Measurements from ENCODE around the gene CCDC9B. TPM values are rescaled to one million over a fixed set of nuclear protein-coding genes. Genes with fewer than 3 reads are reported as not detected.

CCDC9B gene
- polyA plus RNA-seq, 1 donor: 7.2 TPM

DNA sequence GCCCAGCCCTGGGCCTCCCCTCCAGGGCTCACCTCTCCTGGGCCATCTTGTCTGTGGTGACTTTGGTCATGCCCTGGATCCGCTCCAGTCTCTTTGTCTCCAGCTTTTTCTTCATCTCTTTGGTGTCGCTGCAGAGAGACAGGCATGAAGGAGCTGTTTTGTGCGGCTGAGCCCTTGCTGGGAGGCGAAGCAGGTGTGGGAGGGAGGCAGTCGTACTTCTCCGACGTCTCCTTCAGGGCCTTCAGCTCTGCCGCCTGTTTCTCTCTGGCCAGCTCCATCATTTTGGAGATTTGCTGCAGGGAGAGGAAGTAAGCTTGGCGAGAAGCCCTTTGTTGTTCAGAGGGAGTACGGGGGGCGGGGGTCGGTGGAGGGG is 50.2 kb downstream of the CCDC9B start:
- Histone ChIP-seq H3K36me3 (ENCODE audit: control insufficient read depth, insufficient read depth, low read length) (no peaks in the 10 kb centered on the region), H3K9me3 (ENCODE audit: control insufficient read depth, low read depth, low read length) (no peaks in the 10 kb centered on the region), H3K4me1 (ENCODE audit: control insufficient read depth, insufficient read depth, low read length) (peaks cover 3% of the 10 kb centered on the region), H3K4me3 (ENCODE audit: low read length) (no peak overlapping the region), H3K27ac (ENCODE audit: low read length) (no peak overlapping the region), H3K27me3 (ENCODE audit: control insufficient read depth, insufficient read depth, low read length) (peaks cover 50% of the 10 kb centered on the region)
- no CpG with 5 or more reads among the region's 12 CpGs for WGBS (ENCODE audit: insufficient coverage, low lambda C conversion rate)
- DNase-seq: no peak

GRCh38 chr15:40289140-40289775 is 51.5 kb downstream of the CCDC9B start:
- no peak for DNase-seq
- Histone ChIP-seq H3K27me3 (ENCODE audit: control insufficient read depth, insufficient read depth, low read length) (peaks cover 61% of the 10 kb centered on the region), H3K27ac (ENCODE audit: low read length) (no peak overlapping the region), H3K4me1 (ENCODE audit: control insufficient read depth, insufficient read depth, low read length) (peaks cover 3% of the 10 kb centered on the region), H3K9me3 (ENCODE audit: control insufficient read depth, low read depth, low read length) (no peaks in the 10 kb centered on the region), H3K4me3 (ENCODE audit: low read length) (no peak overlapping the region), H3K36me3 (ENCODE audit: control insufficient read depth, insufficient read depth, low read length) (no peaks in the 10 kb centered on the region)
- no CpG with 5 or more reads among the region's 6 CpGs for WGBS (ENCODE audit: insufficient coverage, low lambda C conversion rate)

DNA sequence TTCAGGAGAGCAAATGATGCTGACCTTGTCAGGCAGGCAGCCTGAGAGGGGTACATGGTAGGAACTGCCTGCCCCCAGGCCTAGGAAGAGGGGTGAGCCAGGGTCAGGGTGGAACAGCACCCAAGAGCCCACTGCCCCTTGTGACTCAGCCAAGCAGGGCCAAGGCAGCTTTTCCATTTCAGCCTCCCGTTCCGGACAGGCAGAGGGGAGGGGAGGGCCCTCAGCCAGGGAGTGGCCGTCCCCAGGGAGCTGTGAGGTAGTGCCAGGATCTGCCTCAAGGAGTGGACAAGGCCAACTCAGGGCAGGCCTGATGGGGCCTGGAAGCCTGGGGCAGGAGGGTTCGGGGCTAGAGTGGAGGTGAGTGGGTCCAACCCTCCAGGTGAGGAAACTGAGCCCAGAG is 52.8 kb downstream of the CCDC9B start:
- Histone ChIP-seq H3K4me3 (ENCODE audit: low read length) (no peak overlapping the region), H3K9me3 (ENCODE audit: control insufficient read depth, low read depth, low read length) (peaks cover 6% of the 10 kb centered on the region), H3K36me3 (ENCODE audit: control insufficient read depth, insufficient read depth, low read length) (no peaks in the 10 kb centered on the region), H3K27ac (ENCODE audit: low read length) (no peak overlapping the region), H3K4me1 (ENCODE audit: control insufficient read depth, insufficient read depth, low read length) (peaks cover 15% of the 10 kb centered on the region), H3K27me3 (ENCODE audit: control insufficient read depth, insufficient read depth, low read length) (peaks cover 66% of the 10 kb centered on the region)
- WGBS (ENCODE audit: insufficient coverage, low lambda C conversion rate): no CpG with 5 or more reads among the region's 4 CpGs
- DNase-seq: no peak

GRCh38 chr15:40287505-40287904 is 53.2 kb downstream of the CCDC9B start:
- peaks cover 7% of the 10 kb centered on the region for H3K9me3 ChIP-seq (ENCODE audit: control insufficient read depth, low read depth, low read length)
- peaks cover 66% of the 10 kb centered on the region for H3K27me3 ChIP-seq (ENCODE audit: control insufficient read depth, insufficient read depth, low read length)
- no peak overlapping the region for H3K4me3 ChIP-seq (ENCODE audit: low read length)
- H3K27ac ChIP-seq (ENCODE audit: low read length): no peak overlapping the region
- H3K36me3 ChIP-seq (ENCODE audit: control insufficient read depth, insufficient read depth, low read length): no peaks in the 10 kb centered on the region
- DNase-seq: no peak
- 80% methylated on average over 1 of the region's 3 CpGs for WGBS (ENCODE audit: insufficient coverage, low lambda C conversion rate)
- H3K4me1 ChIP-seq (ENCODE audit: control insufficient read depth, insufficient read depth, low read length): peaks cover 15% of the 10 kb centered on the region

GRCh38 chr15:40286794-40287193 is 53.9 kb downstream of the CCDC9B start:
- no peak for DNase-seq
- Histone ChIP-seq H3K4me1 (ENCODE audit: control insufficient read depth, insufficient read depth, low read length) (peaks cover 15% of the 10 kb centered on the region), H3K27ac (ENCODE audit: low read length) (no peak overlapping the region), H3K27me3 (ENCODE audit: control insufficient read depth, insufficient read depth, low read length) (peaks cover 65% of the 10 kb centered on the region), H3K36me3 (ENCODE audit: control insufficient read depth, insufficient read depth, low read length) (no peaks in the 10 kb centered on the region), H3K9me3 (ENCODE audit: control insufficient read depth, low read depth, low read length) (peaks cover 7% of the 10 kb centered on the region), H3K4me3 (ENCODE audit: low read length) (no peak overlapping the region)
- WGBS (ENCODE audit: insufficient coverage, low lambda C conversion rate): no CpG with 5 or more reads among the region's 7 CpGs

DNA sequence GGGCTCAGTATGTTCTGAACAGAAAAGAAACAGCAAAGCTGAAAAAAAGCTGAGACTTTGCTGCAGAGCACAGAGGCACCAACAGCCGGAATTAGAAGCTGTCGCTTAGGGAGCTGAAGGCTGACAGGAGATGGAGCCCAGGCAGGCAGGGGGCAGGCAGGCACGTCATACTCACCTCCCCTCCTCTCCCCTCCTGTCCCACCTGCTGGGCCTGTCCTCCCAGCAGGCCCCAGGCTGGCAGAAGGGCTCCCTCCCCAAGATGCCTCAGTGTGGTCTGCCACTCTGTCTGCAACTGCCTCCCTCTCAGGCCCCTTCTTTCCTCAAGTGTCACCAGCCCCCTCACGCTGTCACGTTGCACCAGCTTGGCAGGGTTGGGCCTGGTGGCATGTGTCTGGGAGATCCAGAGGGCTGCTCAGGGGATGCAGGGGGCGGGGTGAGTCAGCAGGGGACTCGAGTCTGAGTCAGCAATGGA is 54.6 kb downstream of the CCDC9B start:
- H3K9me3 ChIP-seq (ENCODE audit: control insufficient read depth, low read depth, low read length): peaks cover 12% of the 10 kb centered on the region
- no peaks in the 10 kb centered on the region for H3K36me3 ChIP-seq (ENCODE audit: control insufficient read depth, insufficient read depth, low read length)
- no peak overlapping the region for H3K4me3 ChIP-seq (ENCODE audit: low read length)
- H3K27ac ChIP-seq (ENCODE audit: low read length): no peak overlapping the region
- H3K4me1 ChIP-seq (ENCODE audit: control insufficient read depth, insufficient read depth, low read length): peaks cover 19% of the 10 kb centered on the region
- peaks cover 66% of the 10 kb centered on the region for H3K27me3 ChIP-seq (ENCODE audit: control insufficient read depth, insufficient read depth, low read length)
- no CpG with 5 or more reads among the region's 7 CpGs for WGBS (ENCODE audit: insufficient coverage, low lambda C conversion rate)
- DNase-seq: no peak

GRCh38 chr15:40285554-40286011 is 55.2 kb downstream of the CCDC9B start:
- H3K4me1 ChIP-seq (ENCODE audit: control insufficient read depth, insufficient read depth, low read length): peaks cover 19% of the 10 kb centered on the region
- WGBS (ENCODE audit: insufficient coverage, low lambda C conversion rate): no CpG with 5 or more reads among the region's 1 CpG
- peaks cover 70% of the 10 kb centered on the region for H3K27me3 ChIP-seq (ENCODE audit: control insufficient read depth, insufficient read depth, low read length)
- no peak overlapping the region for H3K4me3 ChIP-seq (ENCODE audit: low read length)
- no peak for DNase-seq
- H3K9me3 ChIP-seq (ENCODE audit: control insufficient read depth, low read depth, low read length): peaks cover 12% of the 10 kb centered on the region
- no peak overlapping the region for H3K27ac ChIP-seq (ENCODE audit: low read length)
- H3K36me3 ChIP-seq (ENCODE audit: control insufficient read depth, insufficient read depth, low read length): no peaks in the 10 kb centered on the region

- Histone ChIP-seq H3K4me1 (ENCODE audit: control insufficient read depth, insufficient read depth, low read length) (peaks cover 18% of the 10 kb centered on the region), H3K27me3 (ENCODE audit: control insufficient read depth, insufficient read depth, low read length) (peaks cover 70% of the 10 kb centered on the region), H3K27ac (ENCODE audit: low read length) (no peak overlapping the region), H3K9me3 (ENCODE audit: control insufficient read depth, low read depth, low read length) (peaks cover 15% of the 10 kb centered on the region), H3K36me3 (ENCODE audit: control insufficient read depth, insufficient read depth, low read length) (no peaks in the 10 kb centered on the region), H3K4me3 (ENCODE audit: low read length) (no peak overlapping the region)
- no peak for DNase-seq
- WGBS (ENCODE audit: insufficient coverage, low lambda C conversion rate): no CpG with 5 or more reads among the region's 4 CpGs
Observed at GRCh38 chr15:40285151-40285550, 55.6 kb downstream of the CCDC9B start.

- H3K4me3 ChIP-seq (ENCODE audit: low read length): no peak overlapping the region
- WGBS (ENCODE audit: insufficient coverage, low lambda C conversion rate): 50% methylated on average over 1 of the region's 33 CpGs
Observed at GRCh38 chr15:40283615-40284300, 57.0 kb downstream of the CCDC9B start.

GRCh38 chr15:40282869-40283614 is 57.7 kb downstream of the CCDC9B start, which contains the start of gene ANKRD63:
TSS of gene ANKRD63 (minus strand) at chr15:40283064. CDS start at chr15:40282586, 478 bp downstream.
- no peak for DNase-seq

More at GRCh38 chr15:40283615-40284300, 57.0 kb downstream of the CCDC9B start:
- Histone ChIP-seq H3K4me1 (ENCODE audit: control insufficient read depth, insufficient read depth, low read length) (peaks cover 26% of the 10 kb centered on the region), H3K9me3 (ENCODE audit: control insufficient read depth, low read depth, low read length) (peaks cover 17% of the 10 kb centered on the region), H3K27me3 (ENCODE audit: control insufficient read depth, insufficient read depth, low read length) (peaks cover 81% of the 10 kb centered on the region), H3K36me3 (ENCODE audit: control insufficient read depth, insufficient read depth, low read length) (no peaks in the 10 kb centered on the region), H3K27ac (ENCODE audit: low read length) (no peak overlapping the region)
- DNase-seq: no peak

More at GRCh38 chr15:40282869-40283614, 57.7 kb downstream of the CCDC9B start, which contains the start of gene ANKRD63:
- Histone ChIP-seq H3K27ac (ENCODE audit: low read length) (no peak within 1 kb of the TSS), H3K4me3 (ENCODE audit: low read length) (peak within 1 kb of the TSS; percentile 21), H3K9me3 (ENCODE audit: control insufficient read depth, low read depth, low read length) (peaks cover 17% of the 10 kb centered on the region), H3K4me1 (ENCODE audit: control insufficient read depth, insufficient read depth, low read length) (peaks cover 26% of the 10 kb centered on the region), H3K27me3 (ENCODE audit: control insufficient read depth, insufficient read depth, low read length) (peaks cover 86% of the 10 kb centered on the region), H3K36me3 (ENCODE audit: control insufficient read depth, insufficient read depth, low read length) (no peaks in the 10 kb centered on the region)
- WGBS (ENCODE audit: insufficient coverage, low lambda C conversion rate): no CpG with 5 or more reads among the region's 76 CpGs
